ENCODE results near the gene DNASE1L1.

DNASE1L1 gene

DNA sequence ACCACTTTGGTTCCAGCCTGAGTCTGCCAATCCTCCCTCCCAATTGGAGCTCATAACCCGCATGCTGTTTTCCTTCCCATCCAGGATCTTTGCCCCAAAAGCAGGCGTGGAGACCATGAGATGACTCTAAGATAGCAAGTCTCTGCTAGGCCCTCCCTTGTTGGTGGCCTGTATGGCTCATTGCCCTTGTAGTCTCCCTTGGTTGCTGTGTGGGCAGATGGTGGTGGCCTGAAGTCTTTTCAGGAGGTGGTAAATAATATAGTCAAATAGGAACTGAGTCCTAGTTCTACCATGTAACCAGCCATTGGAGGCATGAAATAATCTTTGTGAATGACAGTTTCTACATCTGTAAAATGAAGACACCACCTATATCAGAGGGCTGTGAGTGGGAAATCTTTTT lies 20.7 kb upstream of the DNASE1L1 start:
- TF ChIP-seq, protein P1, sequence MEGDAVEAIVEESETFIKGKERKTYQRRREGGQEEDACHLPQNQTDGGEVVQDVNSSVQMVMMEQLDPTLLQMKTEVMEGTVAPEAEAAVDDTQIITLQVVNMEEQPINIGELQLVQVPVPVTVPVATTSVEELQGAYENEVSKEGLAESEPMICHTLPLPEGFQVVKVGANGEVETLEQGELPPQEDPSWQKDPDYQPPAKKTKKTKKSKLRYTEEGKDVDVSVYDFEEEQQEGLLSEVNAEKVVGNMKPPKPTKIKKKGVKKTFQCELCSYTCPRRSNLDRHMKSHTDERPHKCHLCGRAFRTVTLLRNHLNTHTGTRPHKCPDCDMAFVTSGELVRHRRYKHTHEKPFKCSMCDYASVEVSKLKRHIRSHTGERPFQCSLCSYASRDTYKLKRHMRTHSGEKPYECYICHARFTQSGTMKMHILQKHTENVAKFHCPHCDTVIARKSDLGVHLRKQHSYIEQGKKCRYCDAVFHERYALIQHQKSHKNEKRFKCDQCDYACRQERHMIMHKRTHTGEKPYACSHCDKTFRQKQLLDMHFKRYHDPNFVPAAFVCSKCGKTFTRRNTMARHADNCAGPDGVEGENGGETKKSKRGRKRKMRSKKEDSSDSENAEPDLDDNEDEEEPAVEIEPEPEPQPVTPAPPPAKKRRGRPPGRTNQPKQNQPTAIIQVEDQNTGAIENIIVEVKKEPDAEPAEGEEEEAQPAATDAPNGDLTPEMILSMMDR (IDR thresholded peaks at IDR 0.05; ENCODE audit: low read depth, low read length): no peak
- peak overlapping the region; percentile 65; the same call in 1 of the 2 replicates for H3K4me3 ChIP-seq (ENCODE audit: low read depth, low read length)

GRCh38 chrX:154428176-154429171 lies 19.4 kb upstream of the DNASE1L1 start, which contains the start of gene ATP6AP1:
Gene ATP6AP1 (plus strand): TSS chrX:154428677. CDS start chrX:154428693, 16 bp downstream.
- TF ChIP-seq, protein P1 (IDR thresholded peaks at IDR 0.05; ENCODE audit: low read depth, low read length): no peak
- H3K4me3 ChIP-seq (ENCODE audit: low read depth, low read length): peak within 1 kb of the TSS; percentile 65

DNA sequence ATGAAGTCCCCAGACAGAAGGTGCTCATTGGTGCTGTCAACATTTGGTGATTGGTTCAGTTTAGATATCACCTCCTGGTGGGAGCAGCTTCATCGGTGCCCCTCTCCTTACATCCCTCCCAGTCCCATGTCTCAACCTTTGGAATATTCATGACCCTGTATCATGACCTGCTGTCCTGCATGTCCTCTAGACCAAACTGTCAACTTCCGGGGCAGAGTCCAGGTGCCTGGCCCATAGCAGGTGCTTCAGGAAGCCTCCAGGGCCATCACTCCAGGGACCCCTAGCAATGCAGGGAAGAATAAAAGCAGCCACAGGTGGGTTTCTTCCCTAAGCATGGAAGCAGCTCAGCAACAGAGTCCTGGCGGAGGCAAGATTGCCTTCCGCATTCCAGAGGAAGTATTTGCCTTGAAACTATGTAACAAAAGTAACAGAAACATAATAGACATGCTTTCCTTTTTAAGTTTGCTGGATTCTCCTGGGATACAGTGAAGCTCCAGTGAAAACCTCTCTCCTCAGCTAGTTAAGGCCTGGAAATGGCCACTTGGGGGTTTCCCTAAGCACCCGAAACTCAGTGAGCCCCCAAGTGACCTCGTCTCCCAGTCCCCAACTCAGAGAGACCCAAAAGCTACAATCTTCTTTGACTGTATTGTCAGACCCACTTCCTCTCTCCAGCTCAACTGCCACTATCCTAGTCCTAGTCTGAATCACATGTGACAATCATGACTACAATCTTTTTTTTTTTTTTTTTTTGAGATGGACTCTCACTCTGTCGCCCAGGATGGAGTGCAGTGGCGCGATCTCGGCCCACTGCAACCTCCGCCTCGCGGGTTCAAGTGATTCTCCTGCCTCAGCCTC lies 18.1 kb upstream of the DNASE1L1 start:
- no peak overlapping the region for H3K4me3 ChIP-seq (ENCODE audit: low read depth, low read length)
- TF ChIP-seq, protein P1 (IDR thresholded peaks at IDR 0.05; ENCODE audit: low read depth, low read length): no peak

GRCh38 chrX:154420402-154420756 lies 11.3 kb upstream of the DNASE1L1 start:
- TF ChIP-seq, protein P1 (IDR thresholded peaks at IDR 0.05; ENCODE audit: low read depth, low read length): no peak
- no peak overlapping the region for H3K4me3 ChIP-seq (ENCODE audit: low read depth, low read length)

GRCh38 chrX:154419688-154420401 lies 10.8 kb upstream of the DNASE1L1 start:
- H3K4me3 ChIP-seq (ENCODE audit: low read depth, low read length): no peak overlapping the region
- TF ChIP-seq, protein P1 (IDR thresholded peaks at IDR 0.05; ENCODE audit: low read depth, low read length): no peak

- H3K4me3 ChIP-seq (ENCODE audit: low read depth, low read length): no peak overlapping the region
- TF ChIP-seq, protein P1 (IDR thresholded peaks at IDR 0.05; ENCODE audit: low read depth, low read length): no peak
Observed at GRCh38 chrX:154419189-154419588, 10.1 kb upstream of the DNASE1L1 start.

Measured in WI38 (cell line).